ENCODE data around the gene DNAJB8.

DNAJB8 gene

DNA sequence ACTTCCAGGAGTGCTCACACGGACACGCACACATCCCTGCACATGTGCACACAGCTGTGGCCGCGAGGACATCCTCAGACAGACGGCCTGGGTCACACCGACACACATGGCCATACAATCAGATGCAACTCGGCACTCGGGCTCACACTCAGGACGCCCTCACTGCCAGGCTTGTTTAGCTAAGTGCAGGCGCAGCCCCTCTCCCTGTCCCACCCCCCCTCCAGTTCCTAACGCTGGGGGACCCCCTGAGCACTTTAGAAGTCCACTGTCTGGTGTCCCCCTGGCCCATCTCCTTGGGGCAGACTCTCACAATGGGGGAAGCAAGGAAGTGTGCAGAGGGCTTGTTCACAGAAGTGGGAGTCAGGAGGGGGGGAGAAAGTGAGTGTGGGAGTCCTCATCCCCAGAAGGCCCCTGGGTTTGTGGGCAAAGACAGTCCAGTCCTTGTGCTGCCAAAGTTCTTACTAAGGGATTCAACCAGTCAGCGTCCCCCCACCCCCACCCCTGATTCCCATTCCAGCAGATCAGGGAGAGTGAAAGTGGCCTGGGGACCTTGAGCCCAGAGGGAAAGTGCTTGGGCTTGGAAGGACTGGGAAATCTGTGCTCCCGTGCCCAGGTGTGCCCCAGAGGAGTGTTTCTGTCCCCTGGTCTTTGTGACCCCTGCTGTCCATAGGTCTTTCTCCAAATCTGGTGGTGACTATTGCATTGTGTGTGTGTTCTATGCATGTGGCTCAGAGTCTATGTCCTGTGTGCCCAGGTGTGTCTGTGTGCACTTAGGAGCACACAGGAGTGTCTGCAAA is 27.1 kb upstream of the DNAJB8 start:
- no peak for DNase-seq

DNA sequence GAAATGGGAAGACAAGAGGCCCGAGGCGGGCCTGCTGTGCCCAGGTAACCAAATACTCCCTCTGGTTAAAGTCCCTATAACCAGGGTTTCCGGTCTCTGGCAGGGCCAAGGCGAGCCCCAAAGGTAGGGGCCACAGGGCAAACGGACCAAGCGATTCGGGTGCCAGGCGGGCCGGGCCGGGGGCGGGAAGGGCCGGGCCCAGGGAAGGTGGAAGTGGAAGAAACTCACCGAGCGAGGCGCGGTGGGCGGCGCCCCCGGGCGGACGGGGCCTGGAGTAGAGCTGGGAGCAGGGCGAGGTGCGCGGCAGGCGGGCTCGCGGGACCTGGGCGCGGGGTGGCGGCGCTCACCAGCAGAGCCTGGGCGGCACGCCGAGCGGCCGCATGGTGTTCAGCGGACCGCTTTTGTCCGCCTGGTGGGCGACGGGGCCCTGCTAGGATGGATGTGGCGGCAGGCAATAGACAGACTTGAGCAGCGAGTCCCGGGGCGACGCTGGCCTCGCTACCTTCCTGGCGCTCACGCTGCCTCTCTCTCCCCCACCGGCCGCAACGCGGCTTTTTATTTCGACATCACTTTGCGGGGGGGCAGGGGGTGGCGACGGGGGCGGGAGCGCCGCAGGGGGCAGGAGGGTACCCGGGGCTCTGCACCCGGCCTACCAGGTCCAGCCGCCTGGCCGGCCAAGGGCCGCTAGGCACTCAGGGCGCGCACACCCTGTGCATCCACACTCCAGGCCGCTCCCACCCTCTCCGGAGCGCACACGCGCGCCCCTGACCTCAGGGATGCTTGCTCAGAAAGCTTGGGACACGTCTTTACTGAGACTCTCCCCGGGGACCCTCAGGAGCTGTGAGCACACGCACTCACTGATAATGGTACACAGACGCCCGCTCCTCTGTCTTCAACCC is 26.2 kb upstream of the DNAJB8 start, which contains the start of gene GATA2:
Gene GATA2 (minus strand): TSS at position 531 of the 899 bp plus-strand sequence. CDS start 6,170 bp downstream, outside the sequence.
- DNase-seq: no peak

DNA sequence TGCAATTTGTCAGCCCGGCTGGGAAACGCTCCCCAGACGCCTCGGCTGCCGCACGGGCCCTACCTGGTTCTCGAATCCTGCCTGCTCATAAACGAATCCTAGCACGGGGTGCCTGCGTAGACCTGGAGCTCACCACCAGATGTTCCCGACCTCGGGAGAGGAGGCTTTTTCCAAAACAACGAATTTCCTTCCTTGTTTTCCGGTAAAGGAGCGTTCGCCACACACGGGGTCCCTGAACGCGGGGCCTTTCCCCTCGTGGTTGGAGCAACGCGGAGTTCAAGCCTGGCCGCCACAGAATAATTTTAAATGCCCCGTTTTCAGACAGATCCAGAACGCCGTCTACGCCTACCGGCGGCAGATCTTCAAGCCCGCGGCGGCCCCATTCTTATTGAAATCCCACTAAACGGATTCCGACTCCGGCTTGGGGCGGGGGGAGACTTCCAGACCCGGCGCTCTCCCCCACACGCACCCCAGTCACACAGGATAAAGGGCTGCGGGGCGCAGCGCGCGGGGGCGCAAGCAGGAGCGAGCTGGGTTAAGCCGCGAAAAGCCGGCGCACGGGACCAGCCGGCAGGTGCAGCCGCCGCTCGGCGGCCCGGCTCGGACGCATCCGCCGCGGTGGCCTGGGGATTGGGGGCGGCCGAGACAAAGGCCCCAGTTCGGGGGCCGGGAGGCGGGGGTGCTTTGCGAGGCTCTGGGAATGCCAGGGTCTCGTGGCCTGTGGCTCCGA is 25.4 kb upstream of the DNAJB8 start:
- DNase-seq: no peak

DNA sequence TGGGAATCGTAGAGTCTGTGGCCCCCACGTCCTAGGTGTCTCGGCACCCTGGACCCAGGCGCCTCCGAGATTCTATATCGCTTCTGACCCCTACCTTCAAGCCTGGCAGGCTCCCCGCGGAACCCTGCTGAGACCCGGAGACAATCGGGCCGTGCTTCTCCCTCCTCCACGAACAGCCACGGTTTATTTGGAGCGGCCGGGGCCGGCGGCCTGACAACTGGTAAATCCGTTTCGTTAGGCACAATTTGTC is 24.9 kb upstream of the DNAJB8 start:
- peak in 1 of 2 donors; percentile 5 for DNase-seq

DNA sequence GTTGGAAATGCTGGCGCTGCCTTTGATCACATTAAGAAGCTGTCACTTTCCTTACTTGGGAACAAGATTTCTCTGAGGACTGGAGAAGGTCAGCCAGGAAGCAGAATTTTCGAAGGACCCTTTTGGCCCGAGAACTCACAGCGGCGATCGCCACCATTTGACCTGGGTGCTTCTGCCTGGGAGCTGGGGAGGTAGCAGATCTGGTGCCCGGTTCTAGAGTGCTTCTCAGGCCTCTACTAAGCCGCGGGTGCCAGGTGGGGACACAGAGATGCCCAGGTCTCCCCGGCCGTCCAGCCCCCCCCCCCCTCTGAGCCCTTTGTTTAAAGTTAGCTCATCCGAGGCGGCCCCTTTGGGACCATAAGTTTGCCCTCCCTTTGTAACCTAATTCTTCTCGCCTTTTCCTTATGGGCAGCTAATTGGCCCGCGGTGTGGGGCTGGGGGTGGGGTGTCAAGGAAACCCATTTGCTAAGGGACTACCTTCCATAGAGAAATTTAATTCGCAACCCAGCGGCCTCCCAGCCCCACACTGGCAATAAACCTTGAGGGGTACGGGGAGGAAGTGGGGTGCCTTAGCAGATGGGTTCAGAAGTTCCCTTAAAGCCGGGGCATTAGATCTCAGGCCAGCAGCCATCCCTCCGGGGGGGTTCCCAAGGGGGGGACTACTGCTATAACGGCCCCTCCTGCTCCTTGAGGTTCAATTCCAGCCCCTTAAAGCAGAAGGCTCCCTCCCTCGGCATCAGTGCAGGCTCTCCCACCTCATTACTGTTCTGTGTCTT is 24.4 kb upstream of the DNAJB8 start:
- DNase-seq: no peak

DNA sequence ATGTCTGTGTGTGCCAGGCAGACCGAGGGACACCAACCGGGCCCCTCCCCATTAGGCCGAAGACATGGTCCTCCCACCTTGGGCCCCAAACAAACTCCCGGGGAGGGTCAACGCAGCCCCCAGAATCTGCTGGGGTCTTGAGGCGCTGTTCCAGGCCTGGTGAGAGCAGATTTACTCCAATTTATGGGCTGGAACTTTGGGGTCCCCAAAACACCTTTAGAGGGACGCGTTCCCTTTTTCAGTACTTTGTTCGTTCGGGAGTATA is 23.9 kb upstream of the DNAJB8 start:
- no peak for DNase-seq

DNA sequence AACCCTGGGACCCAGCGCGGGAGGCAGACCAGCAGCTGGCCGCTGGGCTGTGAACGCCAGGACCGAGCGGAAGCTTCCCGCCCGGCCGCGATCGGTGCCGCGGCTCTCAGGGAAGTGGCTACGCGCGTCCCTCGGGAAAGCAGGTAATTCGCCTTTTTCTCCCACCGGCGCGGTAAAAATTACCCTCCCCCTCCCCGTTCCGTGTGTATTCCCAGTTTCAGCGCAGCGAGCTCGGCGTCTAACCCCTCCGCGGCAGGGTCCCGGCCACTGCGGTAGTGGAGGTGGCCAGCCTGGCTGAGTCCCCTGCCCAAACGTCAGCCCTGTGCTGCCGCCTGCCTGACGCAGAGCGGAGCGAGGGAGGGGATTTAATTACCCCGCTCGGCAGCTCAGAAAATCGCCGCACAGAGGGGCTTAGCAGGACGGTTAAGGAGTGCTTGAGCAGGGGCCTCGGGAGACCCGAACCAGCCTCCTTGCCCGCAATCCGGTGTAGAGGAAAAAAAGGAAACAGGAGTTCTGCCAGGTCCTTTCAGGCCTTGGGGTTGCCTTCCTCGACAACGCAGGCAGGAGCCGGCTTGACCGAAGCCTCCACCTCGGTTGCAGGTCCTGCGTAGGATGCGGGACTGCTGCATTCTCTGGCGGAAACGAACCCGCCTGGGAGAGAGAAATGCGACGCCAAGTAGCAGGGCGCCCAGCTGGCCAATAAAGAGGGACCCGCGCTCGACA is 23.4 kb upstream of the DNAJB8 start:
- DNase-seq: peak; percentile 18 to 41

DNA sequence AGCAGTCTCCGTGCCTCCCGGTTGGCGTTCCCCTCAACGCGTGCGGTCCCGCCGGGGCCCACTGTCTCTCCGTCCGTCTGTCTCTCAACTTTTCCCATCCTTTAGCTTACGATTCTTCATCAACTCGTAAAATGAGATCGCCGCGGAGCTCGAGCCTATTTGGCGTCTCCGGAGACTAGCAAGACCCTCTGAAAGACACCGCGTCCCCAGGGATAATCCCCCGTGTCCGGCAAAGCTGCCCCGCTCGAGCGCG is 22.9 kb upstream of the DNAJB8 start:
- no peak for DNase-seq

DNA sequence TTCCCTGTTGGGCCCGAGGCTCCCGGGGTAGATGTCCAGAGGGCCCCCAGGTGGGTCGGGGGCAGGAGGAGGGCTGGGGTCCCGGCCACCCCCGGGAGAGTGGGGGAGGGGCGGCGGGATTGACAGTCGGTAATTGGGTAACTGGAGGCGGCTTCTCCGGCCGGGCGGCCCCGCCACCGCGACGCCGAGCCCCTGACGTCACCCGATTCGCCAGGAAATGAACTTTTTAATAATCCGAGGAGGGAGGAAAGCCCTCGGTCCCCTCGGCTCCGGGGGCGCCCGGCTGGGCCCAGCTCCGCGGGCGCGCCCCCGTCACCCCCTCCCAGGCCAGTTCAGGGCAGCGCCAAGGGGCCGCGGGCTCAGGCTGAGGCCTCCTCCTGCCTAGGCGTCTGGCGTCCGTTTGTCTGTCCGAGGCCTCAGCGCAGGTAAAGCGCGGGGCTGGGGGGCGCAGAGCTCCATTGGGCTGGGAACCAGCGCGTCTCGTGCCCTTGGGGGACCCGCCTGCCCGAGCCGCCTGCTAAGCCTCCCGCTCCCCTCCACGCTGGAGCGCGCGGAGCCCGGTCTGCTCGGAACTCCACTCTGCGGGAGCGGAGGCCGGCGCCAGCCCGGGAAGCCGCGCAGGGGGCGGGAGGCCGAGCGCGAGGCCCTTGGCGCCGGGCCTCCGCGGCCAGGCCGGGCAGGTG is 22.4 kb upstream of the DNAJB8 start:
- DNase-seq: no peak

DNA sequence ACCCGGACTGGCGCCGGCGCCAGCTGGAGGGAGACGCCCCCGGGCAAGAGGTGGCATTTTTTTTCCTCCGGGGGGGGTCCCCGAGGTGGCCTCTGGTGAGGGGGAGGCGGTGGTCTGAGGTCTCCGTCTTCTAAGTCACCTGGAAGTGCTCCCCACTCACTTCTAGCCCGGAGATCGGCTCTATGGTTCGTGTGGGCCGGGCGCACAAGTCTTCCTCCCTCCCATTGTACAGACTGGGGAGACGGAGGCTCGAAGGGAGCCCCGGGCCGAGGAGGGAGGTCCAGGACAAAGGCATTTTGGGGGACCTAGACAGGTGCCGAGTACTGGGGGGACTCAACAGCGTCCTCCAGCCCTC is 21.9 kb upstream of the DNAJB8 start:
- no peak for DNase-seq

DNA sequence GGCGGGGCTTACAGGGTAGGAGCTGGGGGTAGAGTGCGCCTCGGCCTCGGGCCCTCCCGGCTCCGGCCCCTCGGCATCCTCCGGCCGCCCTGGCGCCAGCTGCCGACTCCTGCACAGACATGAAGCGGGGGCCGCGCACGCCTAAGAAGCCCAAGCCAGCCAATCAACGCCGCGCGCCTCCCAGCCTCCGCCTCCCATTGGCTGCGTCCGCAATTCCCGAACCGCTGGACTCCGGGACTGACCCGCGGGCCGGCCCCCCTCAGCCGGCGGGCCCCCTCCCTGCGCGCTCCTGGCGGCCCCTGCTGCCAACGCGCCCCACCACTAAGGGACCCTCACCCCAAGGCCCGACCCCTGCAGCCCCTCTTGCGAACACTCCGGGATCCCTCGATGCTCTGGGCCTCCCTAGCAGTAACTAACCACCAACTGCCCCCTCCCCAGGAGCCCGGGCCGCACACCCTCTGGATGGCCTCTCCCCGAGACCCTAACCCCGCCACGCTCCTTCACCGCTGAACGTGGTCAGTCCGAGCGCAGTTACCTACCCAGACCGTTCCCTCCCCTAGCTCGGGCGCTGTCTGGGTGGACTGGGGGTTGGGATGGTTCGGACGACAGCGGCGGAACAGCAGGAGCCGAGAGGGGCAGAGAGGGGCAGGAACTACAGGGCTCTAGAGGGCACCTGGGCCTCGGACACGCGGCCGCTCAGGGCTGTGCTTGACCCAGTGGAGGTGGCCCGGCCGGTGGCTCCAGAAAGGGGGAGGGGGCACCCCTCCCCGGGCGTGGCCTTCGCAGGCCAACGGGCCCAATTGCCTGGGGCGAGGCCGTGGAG is 21.3 kb upstream of the DNAJB8 start:
- peak; percentile 14 to 59 for DNase-seq

DNA sequence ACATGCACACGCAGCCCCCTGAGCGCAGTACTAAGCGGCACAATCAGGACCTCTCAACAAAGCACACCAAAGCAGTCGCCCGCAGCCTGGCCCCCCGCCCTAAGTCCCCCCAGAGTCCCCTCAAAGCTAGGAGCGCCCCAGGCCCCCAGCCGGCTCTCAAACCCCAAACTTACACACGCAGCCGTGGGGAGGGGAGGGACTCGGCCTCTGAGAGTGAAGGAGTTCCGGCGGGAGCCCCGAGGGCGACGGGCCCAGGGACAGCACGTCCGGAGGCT is 20.8 kb upstream of the DNAJB8 start:
- no peak for DNase-seq

DNA sequence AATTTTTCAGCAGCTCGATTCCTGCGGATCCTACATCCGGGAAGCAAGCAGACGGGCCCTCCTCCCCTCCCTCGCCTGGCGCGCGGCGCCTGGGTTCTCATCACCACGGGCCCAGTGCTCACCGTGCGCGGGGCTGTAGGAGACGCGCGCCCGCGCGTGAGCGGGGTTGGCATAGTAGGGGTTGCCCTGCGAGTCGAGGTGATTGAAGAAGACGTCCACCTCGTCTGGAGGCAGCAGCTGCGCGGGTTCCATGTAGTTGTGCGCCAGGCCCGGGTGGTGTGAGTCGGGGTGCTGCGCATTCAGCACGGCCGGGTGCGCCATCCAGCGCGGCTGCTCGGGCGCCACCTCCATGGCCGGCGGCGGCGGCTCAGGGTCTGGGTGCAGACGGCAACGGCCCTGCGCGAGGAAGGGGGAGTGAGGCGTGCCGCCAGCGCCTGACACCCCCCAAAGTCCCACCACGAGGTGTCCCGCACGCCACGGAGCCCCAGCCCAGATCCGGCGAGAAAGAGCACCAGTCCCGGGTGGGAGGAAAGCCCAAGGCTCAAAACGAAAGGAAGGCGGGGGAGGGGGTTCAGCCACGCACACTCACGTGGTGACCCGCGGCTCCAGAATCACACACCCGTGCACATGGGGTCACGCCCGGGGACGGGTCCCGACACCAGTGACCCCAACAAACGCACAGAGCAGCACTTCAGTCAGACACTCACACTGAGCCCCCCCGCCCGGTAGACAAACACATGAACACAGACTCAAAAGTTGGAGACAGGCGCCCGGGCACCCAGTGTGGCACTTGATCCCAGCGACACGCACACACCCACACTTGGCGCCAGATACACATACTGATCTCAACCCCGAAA is 20.2 kb upstream of the DNAJB8 start:
- no peak for DNase-seq

DNA sequence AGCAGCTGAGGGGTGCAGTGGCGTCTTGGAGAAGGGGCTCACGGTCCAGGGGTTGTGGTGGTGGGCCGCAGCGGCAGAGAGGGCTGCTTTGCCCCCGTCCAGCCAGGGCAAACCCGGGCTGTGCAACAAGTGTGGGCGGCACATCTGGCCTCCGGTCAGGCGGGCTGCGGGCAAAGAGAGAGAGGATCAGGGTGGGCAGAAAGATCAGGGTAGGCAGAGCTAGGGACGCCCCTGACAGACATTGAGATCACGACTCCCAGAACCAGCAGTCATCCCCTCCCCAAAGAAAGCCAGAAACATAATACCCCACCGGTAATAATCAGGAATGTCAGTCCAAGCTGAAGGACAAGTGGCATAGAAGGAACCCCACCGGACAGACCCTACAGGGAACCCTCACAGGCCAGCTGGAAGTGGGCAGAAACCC is 19.5 kb upstream of the DNAJB8 start:
- no peak for DNase-seq

DNA sequence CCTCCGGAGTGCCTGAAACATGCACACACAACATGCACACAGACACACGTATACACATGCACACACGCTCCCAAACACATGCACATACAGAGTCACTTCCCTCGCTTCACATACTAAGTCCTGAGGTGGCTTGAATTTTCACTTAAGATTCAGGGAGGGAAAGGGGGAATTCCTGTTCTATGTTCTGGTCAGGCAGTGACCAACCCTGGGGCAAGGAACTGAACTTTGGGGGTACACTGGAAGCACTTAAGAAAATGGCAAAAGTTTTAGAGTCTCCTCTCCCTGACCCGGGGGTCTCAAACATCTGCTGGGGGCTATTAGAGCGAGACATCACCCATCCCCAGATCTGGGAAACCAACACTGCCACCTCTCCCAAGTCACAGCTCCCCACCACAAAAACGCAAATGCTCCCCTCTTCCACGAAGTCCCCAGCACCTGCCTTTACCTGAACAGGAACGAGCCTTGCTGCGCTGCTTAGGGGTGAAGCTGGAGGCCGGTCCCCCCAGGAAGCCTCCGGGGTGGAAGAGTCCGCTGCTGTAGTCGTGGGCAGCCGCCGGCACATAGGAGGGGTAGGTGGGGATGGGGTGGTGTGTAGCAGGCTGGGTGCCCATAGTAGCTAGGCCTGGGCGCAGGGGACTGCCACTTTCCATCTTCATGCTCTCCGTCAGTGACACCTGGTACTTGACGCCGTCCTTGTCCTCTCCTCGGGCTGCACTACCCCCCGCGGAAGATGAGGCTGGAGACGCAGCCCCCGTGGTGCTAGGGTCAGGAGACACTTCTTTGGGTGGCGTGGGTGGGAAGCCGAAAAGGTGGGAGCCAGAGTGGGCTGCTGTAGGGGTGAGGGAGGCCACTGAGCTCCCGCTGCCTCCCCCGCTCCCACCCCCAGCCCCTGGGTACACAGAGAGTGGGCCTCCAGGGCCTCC is 18.9 kb upstream of the DNAJB8 start:
- no peak for DNase-seq

DNA sequence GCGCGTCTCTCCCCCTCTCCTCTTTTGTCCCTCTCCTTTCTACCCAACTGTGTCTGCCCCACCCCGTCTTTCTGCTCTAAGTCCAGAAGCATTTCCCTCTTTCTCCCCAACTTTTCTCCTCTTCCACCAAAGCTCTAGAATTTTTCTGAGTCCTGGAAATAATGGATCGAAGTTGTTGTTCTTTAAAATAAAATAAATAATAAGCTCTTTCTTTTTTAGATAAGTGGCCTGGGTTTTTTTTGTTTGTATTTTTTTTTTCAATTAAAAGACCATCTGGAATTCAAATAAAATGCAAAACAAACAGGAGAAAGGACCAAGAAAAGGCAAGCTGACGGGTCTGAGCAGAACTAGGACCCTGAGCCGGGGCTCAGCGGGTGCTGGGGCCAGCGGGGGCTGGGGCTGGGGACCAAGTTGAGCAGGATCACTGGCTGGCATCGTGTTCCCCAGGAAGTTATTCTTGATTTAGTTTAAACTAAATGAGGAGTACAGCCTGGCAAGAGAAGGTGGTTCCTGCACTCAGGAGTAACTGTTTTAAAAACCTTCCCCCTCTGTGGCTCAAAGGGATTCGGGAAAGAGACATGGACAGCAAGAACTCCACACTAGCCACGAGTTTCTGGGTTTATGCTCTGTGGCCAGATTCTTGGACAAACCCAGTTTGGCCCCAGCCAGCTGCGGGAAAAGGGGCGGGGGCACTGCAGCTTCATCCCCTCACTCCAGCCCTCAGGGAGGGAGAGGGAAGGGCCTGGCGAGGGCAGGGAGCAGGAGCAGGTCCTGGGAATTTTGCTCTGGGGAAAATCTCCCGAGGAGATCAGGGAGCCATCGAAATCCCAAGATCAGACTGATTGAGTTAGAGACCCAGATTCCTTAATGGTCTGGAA is 18.0 kb upstream of the DNAJB8 start:
- no peak for DNase-seq

DNA sequence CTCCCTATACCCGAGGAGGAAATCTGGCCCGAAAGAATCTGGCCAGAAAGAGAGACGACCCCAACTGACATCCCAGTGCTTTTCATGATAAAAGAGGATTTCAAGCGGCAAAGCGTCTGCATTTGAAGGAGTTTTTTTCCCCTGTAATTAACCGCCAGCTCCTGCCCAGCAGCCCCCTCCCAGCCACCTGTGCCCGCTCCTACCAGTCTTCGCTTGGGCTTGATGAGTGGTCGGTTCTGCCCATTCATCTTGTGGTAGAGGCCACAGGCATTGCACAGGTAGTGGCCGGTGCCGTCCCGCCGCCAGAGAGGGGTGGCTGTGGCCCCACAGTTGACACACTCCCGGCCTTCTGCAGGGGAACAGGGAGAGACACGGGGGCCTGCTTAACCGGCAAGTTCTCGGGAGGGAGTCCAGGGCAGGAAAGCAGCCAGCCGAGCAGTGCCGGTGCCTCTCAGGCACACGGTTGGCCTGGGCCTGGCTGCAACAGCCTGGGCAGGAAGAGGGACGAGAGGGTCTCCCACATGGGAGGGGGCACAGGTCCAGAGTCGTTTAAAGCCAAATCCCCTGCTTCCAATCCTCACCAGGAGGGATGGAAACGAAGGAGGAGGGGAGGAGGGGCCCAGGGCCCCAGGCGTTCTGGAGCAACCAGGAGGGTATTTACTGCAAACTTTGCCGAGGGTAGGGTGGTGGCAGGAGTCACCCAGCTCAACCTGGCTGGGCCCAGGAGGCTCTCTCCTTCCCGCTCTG is 17.1 kb upstream of the DNAJB8 start:
- no peak for DNase-seq

Measured in inflammatory macrophage (primary cell).